Hepatocyte (in vitro differentiated cells): Measurements from ENCODE around the gene CTSC. TPM values are rescaled to one million over a fixed set of nuclear protein-coding genes. Genes with fewer than 3 reads are reported as not detected.

Experiments used
- DNase-seq: peaks from one replicate; pipeline ENCODE4 v3.0.0-alpha.2; 2016; ENCODE audit warnings: low spot score
- H2AFZ ChIP-seq: fragments of 200-600 bp; sonication (generic); 2 replicates; pipeline ENCODE4 v1.6.0; 2016; ENCODE audit warnings: antibody characterized with exemption, mild to moderate bottlenecking
- H3K27ac ChIP-seq: fragments of 200-600 bp; sonication (generic); 2 replicates; pipeline ENCODE4 v1.5.1; 2016; ENCODE audit warnings: mild to moderate bottlenecking
- H3K27me3 ChIP-seq: fragments of 200-600 bp; sonication (generic); 2 replicates; pipeline ENCODE4 v1.6.1; 2016
- H3K36me3 ChIP-seq: fragments of 200-600 bp; sonication (generic); replicated peaks from 2 replicates; pipeline ENCODE4 v1.5.1; 2016; ENCODE audit warnings: low read depth; ENCODE audit not compliant: insufficient read depth
- H3K4me1 ChIP-seq: fragments of 200-600 bp; sonication (generic); 2 replicates; pipeline ENCODE4 v1.5.1; 2016; ENCODE audit warnings: mild to moderate bottlenecking, moderate library complexity; ENCODE audit not compliant: insufficient read depth
- H3K4me2 ChIP-seq: fragments of 200-600 bp; sonication (generic); 2 replicates; pipeline ENCODE4 v1.6.0; 2016
- H3K4me3 ChIP-seq: fragments of 200-600 bp; sonication (generic); 2 replicates; pipeline ENCODE4 v1.5.1; 2016; ENCODE audit warnings: mild to moderate bottlenecking
- H3K79me2 ChIP-seq: fragments of 200-600 bp; sonication (generic); 2 replicates; pipeline ENCODE4 v1.6.0; 2017; ENCODE audit warnings: mild to moderate bottlenecking
- H3K9me2 ChIP-seq: fragments of 200-600 bp; sonication (generic); replicated peaks from 2 replicates; pipeline ENCODE4 v1.6.0; 2017; ENCODE audit warnings: mild to moderate bottlenecking; ENCODE audit not compliant: insufficient read depth
- H3K9me3 ChIP-seq: fragments of 200-600 bp; sonication (generic); 2 replicates; pipeline ENCODE4 v1.5.1; 2016; ENCODE audit warnings: low read depth, mild to moderate bottlenecking
- H4K20me1 ChIP-seq: fragments of 200-600 bp; sonication (generic); 2 replicates; pipeline ENCODE4 v1.6.0; 2016; ENCODE audit warnings: mild to moderate bottlenecking; ENCODE audit not compliant: insufficient read depth, poor library complexity, severe bottlenecking
- EZH2 ChIP-seq: fragments of 200-600 bp; sonication (generic); IDR thresholded peaks from 2 replicates; pipeline ENCODE4 v1.6.1; 2016; ENCODE audit warnings: antibody characterized with exemption, mild to moderate bottlenecking, borderline replicate concordance
- EZH2phosphoT487 ChIP-seq: fragments of 200-600 bp; sonication (generic); IDR thresholded peaks from one replicate; pipeline ENCODE4 v1.6.1; 2018; ENCODE audit warnings: antibody characterized with exemption, mild to moderate bottlenecking, low read depth, moderate library complexity; ENCODE audit not compliant: unreplicated experiment, severe bottlenecking
- WGBS: methylation state at CpG from one replicate; pipeline ENCODE4 v1.1.6; 2016; ENCODE audit warnings: low lambda C conversion rate; ENCODE audit errors: missing lambda C conversion rate; 5-methylcytosine and 5-hydroxymethylcytosine counted together
- polyA plus RNA-seq: library from polyadenylated mRNA; unstranded; fragments of >200 nt; fragmentation: Nextera tagmentation; extraction: Ambion mirVana; gene quantifications from 2 replicates; pipeline ENCODE4 v1.2.1, GENCODE V29; 2016
- total RNA-seq: library from RNA; depleted of rRNA; stranded (reverse); fragments of >200 nt; gene quantifications from 2 replicates; pipeline ENCODE4 v1.2.3, GENCODE V29; 2014
- TF ChIP-seq, protein P1 (sequence below): fragments of 200-600 bp; sonication (generic); IDR thresholded peaks from 2 replicates; pipeline ENCODE4 v1.5.1; 2016; ENCODE audit warnings: antibody characterized with exemption, mild to moderate bottlenecking; ENCODE audit not compliant: poor library complexity

Gene CTSC
- total and polyA plus RNA-seq, 2 experiments from 2014 or later = 178 to 187 TPM

- Histone ChIP-seq H3K27ac (peak overlapping the region; percentile 3), H3K4me1 (peaks cover 13% of the 10 kb centered on the region), H3K4me2 (peak overlapping the region; percentile 3), H4K20me1 (no peaks in the 10 kb centered on the region), H3K9me2 (no peaks in the 10 kb centered on the region), H3K79me2 (peaks cover 10% of the 10 kb centered on the region), H3K9me3 (no peaks in the 10 kb centered on the region), H3K27me3 (no peaks in the 10 kb centered on the region), H3K4me3 (no peak overlapping the region), H2AFZ (no peak overlapping the region), H3K36me3 (no peaks in the 10 kb centered on the region)
- peak; percentile 45 for DNase-seq
- TF ChIP-seq EZH2 (no peak), EZH2phosphoT487 (peak; percentile 95)
- WGBS = 16% methylated on average over 2 of the region's 2 CpGs
Measured at GRCh38 chr11:88320149-88320559, 17.4 kb downstream of the CTSC start.

DNA sequence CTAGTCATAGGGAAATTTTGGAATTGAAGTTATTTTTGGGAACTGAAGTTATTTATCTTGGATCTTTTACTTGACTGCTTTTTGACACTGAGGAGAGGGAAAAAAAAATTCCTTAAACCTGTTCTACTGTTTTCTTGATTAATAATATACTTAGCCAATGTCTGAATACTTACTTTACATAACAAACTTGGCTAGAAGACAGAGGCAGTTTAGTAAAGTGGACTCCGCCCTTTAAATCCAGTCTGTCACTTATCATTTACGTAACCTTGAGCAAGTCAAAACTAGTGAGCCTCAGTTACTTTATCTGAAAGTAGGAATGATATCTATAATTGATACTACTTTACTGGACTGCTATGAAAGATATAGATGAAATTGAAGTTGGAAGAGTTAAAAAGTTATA is 19.5 kb downstream of the CTSC start:
- Histone ChIP-seq H3K9me2 (no peaks in the 10 kb centered on the region), H3K36me3 (no peaks in the 10 kb centered on the region), H3K4me3 (no peak overlapping the region), H3K4me1 (peaks cover 16% of the 10 kb centered on the region), H3K27me3 (no peaks in the 10 kb centered on the region), H3K4me2 (no peak overlapping the region), H3K9me3 (no peaks in the 10 kb centered on the region), H3K79me2 (peaks cover 14% of the 10 kb centered on the region), H3K27ac (no peak overlapping the region), H2AFZ (no peak overlapping the region), H4K20me1 (no peaks in the 10 kb centered on the region)
- no peak for TF ChIP-seq EZH2
- TF ChIP-seq EZH2phosphoT487 = no peak
- TF ChIP-seq, protein P1, sequence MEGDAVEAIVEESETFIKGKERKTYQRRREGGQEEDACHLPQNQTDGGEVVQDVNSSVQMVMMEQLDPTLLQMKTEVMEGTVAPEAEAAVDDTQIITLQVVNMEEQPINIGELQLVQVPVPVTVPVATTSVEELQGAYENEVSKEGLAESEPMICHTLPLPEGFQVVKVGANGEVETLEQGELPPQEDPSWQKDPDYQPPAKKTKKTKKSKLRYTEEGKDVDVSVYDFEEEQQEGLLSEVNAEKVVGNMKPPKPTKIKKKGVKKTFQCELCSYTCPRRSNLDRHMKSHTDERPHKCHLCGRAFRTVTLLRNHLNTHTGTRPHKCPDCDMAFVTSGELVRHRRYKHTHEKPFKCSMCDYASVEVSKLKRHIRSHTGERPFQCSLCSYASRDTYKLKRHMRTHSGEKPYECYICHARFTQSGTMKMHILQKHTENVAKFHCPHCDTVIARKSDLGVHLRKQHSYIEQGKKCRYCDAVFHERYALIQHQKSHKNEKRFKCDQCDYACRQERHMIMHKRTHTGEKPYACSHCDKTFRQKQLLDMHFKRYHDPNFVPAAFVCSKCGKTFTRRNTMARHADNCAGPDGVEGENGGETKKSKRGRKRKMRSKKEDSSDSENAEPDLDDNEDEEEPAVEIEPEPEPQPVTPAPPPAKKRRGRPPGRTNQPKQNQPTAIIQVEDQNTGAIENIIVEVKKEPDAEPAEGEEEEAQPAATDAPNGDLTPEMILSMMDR = no peak
- 84% methylated on average over 2 of the region's 2 CpGs for WGBS
- no peak for DNase-seq

- H3K79me2 ChIP-seq = peaks cover 14% of the 10 kb centered on the region
- H3K9me3 ChIP-seq = no peaks in the 10 kb centered on the region
- no peaks in the 10 kb centered on the region for H3K36me3 ChIP-seq
- 92% methylated on average over 5 of the region's 5 CpGs for WGBS
- H2AFZ ChIP-seq = no peak overlapping the region
- H3K4me3 ChIP-seq = no peak overlapping the region
- H3K27ac ChIP-seq = no peak overlapping the region
- H4K20me1 ChIP-seq = no peaks in the 10 kb centered on the region
- TF ChIP-seq, protein P1 = no peak
- no peak for TF ChIP-seq EZH2phosphoT487
- TF ChIP-seq EZH2 = no peak
- no peak for DNase-seq
- no peaks in the 10 kb centered on the region for H3K9me2 ChIP-seq
- peaks cover 16% of the 10 kb centered on the region for H3K4me1 ChIP-seq
- H3K27me3 ChIP-seq = no peaks in the 10 kb centered on the region
- no peak overlapping the region for H3K4me2 ChIP-seq
Measured at GRCh38 chr11:88317536-88317935, 20.0 kb downstream of the CTSC start.

GRCh38 chr11:88315981-88316441 is 21.5 kb downstream of the CTSC start:
- no peak for DNase-seq
- H3K4me2 ChIP-seq = no peak overlapping the region
- WGBS = 73% methylated on average over 5 of the region's 5 CpGs
- H3K4me1 ChIP-seq = peaks cover 15% of the 10 kb centered on the region
- no peaks in the 10 kb centered on the region for H3K36me3 ChIP-seq
- H3K27me3 ChIP-seq = no peaks in the 10 kb centered on the region
- no peak overlapping the region for H2AFZ ChIP-seq
- no peak overlapping the region for H3K4me3 ChIP-seq
- TF ChIP-seq EZH2 = no peak
- TF ChIP-seq, protein P1 = no peak
- TF ChIP-seq EZH2phosphoT487 = no peak
- H3K9me2 ChIP-seq = no peaks in the 10 kb centered on the region
- peaks cover 11% of the 10 kb centered on the region for H3K79me2 ChIP-seq
- H4K20me1 ChIP-seq = no peaks in the 10 kb centered on the region
- H3K27ac ChIP-seq = no peak overlapping the region
- no peaks in the 10 kb centered on the region for H3K9me3 ChIP-seq
